CD4-positive, alpha-beta T cell treated with Interferon alpha-2 for 1 hour (primary cell): Measurements from ENCODE around the gene ISLR.

Source experiments
- DNase-seq, 2 donors: peaks; one replicate each; pipeline ENCODE4 v3.0.0-alpha.2; 2020 to 2022

Gene ISLR

GRCh38 chr15:74197176-74197965 lies 23.9 kb downstream of the ISLR start:
- DNase-seq: no peak

GRCh38 chr15:74199297-74199652 lies 25.8 kb downstream of the ISLR start:
- DNase-seq: no peak

- no peak for DNase-seq
Observed at GRCh38 chr15:74200412-74200815, 26.9 kb downstream of the ISLR start.

GRCh38 chr15:74200871-74201419 lies 27.4 kb downstream of the ISLR start:
- DNase-seq: no peak

GRCh38 chr15:74201710-74202420 lies 28.4 kb downstream of the ISLR start:
- no peak for DNase-seq

GRCh38 chr15:74202452-74203401 lies 29.2 kb downstream of the ISLR start, which contains the start of gene STRA6:
Gene STRA6 (minus strand): TSS chr15:74202787. CDS start chr15:74202267, 520 bp downstream.
- DNase-seq: no peak

- DNase-seq: no peak
Observed at GRCh38 chr15:74203914-74204431, 30.5 kb downstream of the ISLR start.

- no peak for DNase-seq
Observed at GRCh38 chr15:74205582-74205947, 32.1 kb downstream of the ISLR start.

GRCh38 chr15:74206801-74207281 lies 33.3 kb downstream of the ISLR start:
- DNase-seq: no peak

- DNase-seq: no peak
Observed at GRCh38 chr15:74207652-74208440, 34.3 kb downstream of the ISLR start.

GRCh38 chr15:74208496-74208895 lies 35.0 kb downstream of the ISLR start:
- DNase-seq: no peak

GRCh38 chr15:74208901-74209559 lies 35.5 kb downstream of the ISLR start:
- no peak for DNase-seq

- no peak for DNase-seq
Observed at GRCh38 chr15:74209560-74209958, 36.0 kb downstream of the ISLR start.

- DNase-seq: no peak
Observed at GRCh38 chr15:74209997-74210671, 36.6 kb downstream of the ISLR start.

GRCh38 chr15:74210729-74211128 lies 37.2 kb downstream of the ISLR start:
- no peak for DNase-seq

GRCh38 chr15:74211656-74212055 lies 38.1 kb downstream of the ISLR start:
- DNase-seq: no peak

- DNase-seq: no peak
Observed at GRCh38 chr15:74212494-74212893, 39.0 kb downstream of the ISLR start.

GRCh38 chr15:74213858-74214284 lies 40.4 kb downstream of the ISLR start:
- no peak for DNase-seq

GRCh38 chr15:74214324-74215021 lies 41.0 kb downstream of the ISLR start:
- no peak for DNase-seq

- DNase-seq: no peak
Observed at GRCh38 chr15:74215958-74216357, 42.4 kb downstream of the ISLR start.
